GM18508 (cell line): Measurements from ENCODE around the gene RAB32.
"Not testable (repeated sequence)": the region's sequence is repeated elsewhere in the genome, so short reads cannot be mapped to it uniquely, and the experiment has no call there.

Experiments used
- ATAC-seq: cut with Tn5 transposase; IDR thresholded peaks from one replicate; pipeline ENCODE4 v1.9.1; 2021; ENCODE audit warnings: moderate number of reproducible peaks; ENCODE audit not compliant: insufficient read depth, unreplicated experiment

The RAB32 gene

GRCh38 chr6:146543211-146543939 lies at the start of gene RAB32:
RAB32 (plus strand) TSS chr6:146543833; CDS start chr6:146543872, 39 bp downstream.
- ATAC-seq: no peak

- no peak for ATAC-seq
These were observed 45.3 kb upstream of the RAB32 start for GRCh38 chr6:146498309-146498708.

- no peak for ATAC-seq
These were observed 40.5 kb upstream of the RAB32 start for GRCh38 chr6:146503096-146503495.

GRCh38 chr6:146515212-146515611 lies 28.4 kb upstream of the RAB32 start:
- ATAC-seq: no peak

- no peak for ATAC-seq
These were observed 17.4 kb upstream of the RAB32 start for GRCh38 chr6:146526192-146526591.

GRCh38 chr6:146532702-146533101 lies 10.9 kb upstream of the RAB32 start:
- ATAC-seq: no peak

GRCh38 chr6:146542881-146543210 lies 787 bp upstream of the RAB32 start:
- no peak for ATAC-seq

- no peak for ATAC-seq
These were observed 445 bp downstream of the RAB32 start for GRCh38 chr6:146543940-146544615.

GRCh38 chr6:146544616-146545182 lies 1.1 kb downstream of the RAB32 start:
- no peak for ATAC-seq

- ATAC-seq: no peak
These were observed 1.9 kb downstream of the RAB32 start for GRCh38 chr6:146545581-146545980.

GRCh38 chr6:146546443-146547043 lies 2.9 kb downstream of the RAB32 start:
- no peak for ATAC-seq

- ATAC-seq: no peak
These were observed 4.3 kb downstream of the RAB32 start for GRCh38 chr6:146547889-146548288.

- no peak for ATAC-seq
These were observed 5.3 kb downstream of the RAB32 start for GRCh38 chr6:146548898-146549374.

- no peak for ATAC-seq
These were observed 7.3 kb downstream of the RAB32 start for GRCh38 chr6:146550911-146551310.

- no peak for ATAC-seq
These were observed 7.9 kb downstream of the RAB32 start for GRCh38 chr6:146551545-146551944.

GRCh38 chr6:146553377-146554135 lies 9.9 kb downstream of the RAB32 start:
- no peak for ATAC-seq

GRCh38 chr6:146560607-146561006 lies 17.0 kb downstream of the RAB32 start:
- ATAC-seq: no peak

GRCh38 chr6:146566661-146567060 lies 23.0 kb downstream of the RAB32 start:
- not testable (repeated sequence) for ATAC-seq

GRCh38 chr6:146568619-146569018 lies 25.0 kb downstream of the RAB32 start:
- not testable (repeated sequence) for ATAC-seq

- no peak for ATAC-seq
These were observed 30.6 kb downstream of the RAB32 start for GRCh38 chr6:146574211-146574610.
